Inflammatory macrophage (primary cell): Measurements from ENCODE around the gene RNF168.
"Not testable (repeated sequence)": the region's sequence is repeated elsewhere in the genome, so short reads cannot be mapped to it uniquely, and the experiment has no call there.

Experiments used
- DNase-seq, 2 donors: peaks; one replicate each; pipeline ENCODE4 v3.0.0-alpha.2; 2020 to 2022
- total RNA-seq, 18 experiments: gene quantifications; one replicate each; lab custom pipeline; 2026; ENCODE audit warnings: mixed read lengths in 6 of 18, inconsistent platforms in 2 of 18; lab: John Stamatoyannopoulos, UW

RNF168 gene, protein sequence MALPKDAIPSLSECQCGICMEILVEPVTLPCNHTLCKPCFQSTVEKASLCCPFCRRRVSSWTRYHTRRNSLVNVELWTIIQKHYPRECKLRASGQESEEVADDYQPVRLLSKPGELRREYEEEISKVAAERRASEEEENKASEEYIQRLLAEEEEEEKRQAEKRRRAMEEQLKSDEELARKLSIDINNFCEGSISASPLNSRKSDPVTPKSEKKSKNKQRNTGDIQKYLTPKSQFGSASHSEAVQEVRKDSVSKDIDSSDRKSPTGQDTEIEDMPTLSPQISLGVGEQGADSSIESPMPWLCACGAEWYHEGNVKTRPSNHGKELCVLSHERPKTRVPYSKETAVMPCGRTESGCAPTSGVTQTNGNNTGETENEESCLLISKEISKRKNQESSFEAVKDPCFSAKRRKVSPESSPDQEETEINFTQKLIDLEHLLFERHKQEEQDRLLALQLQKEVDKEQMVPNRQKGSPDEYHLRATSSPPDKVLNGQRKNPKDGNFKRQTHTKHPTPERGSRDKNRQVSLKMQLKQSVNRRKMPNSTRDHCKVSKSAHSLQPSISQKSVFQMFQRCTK
- total RNA-seq = 8.9 to 96.8 (median 51.0) reads per million in 18 experiments

DNA sequence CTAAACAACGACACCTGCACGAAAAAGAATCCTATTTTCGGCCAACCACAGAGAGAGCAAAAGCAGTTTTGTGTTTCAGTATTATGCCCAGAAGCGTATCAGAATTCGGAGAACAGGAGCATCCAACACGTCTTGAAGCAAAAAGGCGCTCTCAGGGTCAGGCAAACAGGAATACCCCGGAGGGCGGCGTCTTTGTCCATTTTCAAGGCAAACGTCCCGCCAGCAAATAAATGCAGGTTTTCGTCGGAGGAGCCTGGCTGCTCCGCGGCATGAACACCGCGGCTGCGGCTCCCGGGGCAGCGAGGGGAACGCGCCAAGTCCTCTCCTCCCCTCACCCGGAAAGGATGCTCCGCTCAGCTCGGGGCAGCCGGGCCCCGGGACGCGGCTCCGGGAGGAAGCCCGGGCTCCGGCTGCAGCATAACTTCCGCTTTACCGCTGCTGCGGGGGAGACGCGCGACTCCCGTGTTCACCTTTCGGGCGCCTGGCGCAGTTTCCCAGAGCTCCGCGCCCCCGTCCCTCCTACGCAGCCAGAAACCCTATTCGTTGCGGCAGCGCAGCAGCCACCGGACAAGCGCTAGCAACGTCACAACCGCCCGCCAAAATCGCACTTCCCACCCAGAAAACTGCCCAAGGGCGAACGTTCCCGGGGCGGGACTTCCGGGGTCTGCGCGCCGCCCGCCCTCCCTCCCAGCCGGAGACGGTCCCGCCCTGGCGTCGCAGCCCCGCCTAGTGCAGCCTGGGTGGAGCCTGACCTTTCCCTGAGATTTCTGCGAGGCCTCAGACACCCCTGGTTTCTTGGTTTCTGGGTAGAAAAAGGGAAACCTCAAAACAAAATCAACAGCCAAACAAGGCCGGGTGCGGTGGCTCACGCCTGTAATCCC lies at the start of gene RNF168:
Gene RNF168, minus strand, starts transcription at position 573 of the 881 bp plus-strand sequence. CDS start 595 bp downstream, outside the sequence.
- peak; percentile 97 to 99 for DNase-seq

DNA sequence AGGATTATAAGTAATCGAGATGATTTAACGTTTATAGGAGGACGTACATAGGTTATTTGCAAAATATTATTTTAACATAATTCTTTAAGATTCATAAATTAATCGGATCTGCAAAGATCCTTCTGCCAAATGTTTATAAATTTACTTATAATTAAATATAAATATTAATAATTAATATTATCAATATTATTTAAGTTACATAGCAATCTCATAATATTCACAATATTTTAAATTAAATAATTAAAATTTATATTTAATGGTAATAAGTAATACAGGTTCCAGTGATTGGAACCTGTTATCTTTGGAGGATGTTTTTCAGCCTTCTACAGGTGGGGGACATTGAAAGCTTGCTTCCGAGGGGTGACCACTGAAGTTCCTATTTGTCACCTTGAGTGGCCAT lies 48.7 kb upstream of the RNF168 start:
- no peak for DNase-seq

- DNase-seq = not testable (repeated sequence)
Measured at GRCh38 chr3:196550172-196550571, 46.6 kb upstream of the RNF168 start.

GRCh38 chr3:196549312-196549711 lies 45.7 kb upstream of the RNF168 start:
- not testable (repeated sequence) for DNase-seq

GRCh38 chr3:196547067-196547466 lies 43.5 kb upstream of the RNF168 start:
- no peak for DNase-seq

- DNase-seq = no peak
Measured at GRCh38 chr3:196546537-196546936, 43.0 kb upstream of the RNF168 start.

DNA sequence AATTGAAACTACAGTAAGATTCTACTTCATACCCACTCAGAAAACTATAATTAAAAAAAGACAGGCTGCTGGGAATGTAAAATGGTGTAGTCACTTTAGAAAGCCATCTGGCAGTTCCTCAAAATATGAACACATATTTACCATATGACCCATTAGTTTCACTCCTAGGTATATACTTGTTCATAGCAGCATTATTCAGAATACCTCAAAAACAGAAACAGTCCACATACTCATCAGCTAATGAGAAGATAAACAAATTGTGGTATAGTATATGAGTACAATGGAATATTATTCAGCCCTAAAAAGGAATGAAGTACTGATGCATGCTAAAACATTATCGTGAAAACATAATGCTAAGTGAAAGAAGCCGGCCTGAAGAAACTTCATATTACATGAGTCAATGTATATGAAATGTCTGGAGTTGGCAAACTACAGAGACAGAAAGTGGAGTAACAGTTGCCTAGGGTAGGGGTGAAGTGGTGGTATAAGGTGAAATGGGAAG lies 41.0 kb upstream of the RNF168 start:
- no peak for DNase-seq

- DNase-seq = no peak
Measured at GRCh38 chr3:196541684-196542445, 38.3 kb upstream of the RNF168 start.

- DNase-seq = peak; percentile 28 to 50
Measured at GRCh38 chr3:196537319-196537984, 33.9 kb upstream of the RNF168 start.

DNA sequence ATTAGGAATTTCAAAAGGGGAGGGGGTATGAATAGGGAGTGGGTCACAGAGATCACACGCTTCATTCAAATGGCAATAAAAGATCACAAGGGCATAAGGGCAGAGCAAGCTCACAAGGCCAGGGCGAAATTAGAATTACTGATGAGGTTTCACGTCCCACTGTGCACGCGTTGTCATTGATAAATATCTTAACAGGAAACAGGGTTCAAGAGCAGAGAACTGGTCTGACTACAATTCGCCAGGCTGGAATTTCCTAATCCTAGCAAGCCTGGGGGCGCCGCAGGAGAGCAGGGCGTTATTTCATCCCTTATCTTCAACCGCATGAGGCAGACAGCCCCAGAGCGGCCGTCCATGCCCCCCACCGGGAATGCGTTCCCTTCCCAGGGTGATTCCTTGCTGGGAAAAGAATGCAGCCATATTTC lies 29.7 kb upstream of the RNF168 start:
- no peak for DNase-seq

DNA sequence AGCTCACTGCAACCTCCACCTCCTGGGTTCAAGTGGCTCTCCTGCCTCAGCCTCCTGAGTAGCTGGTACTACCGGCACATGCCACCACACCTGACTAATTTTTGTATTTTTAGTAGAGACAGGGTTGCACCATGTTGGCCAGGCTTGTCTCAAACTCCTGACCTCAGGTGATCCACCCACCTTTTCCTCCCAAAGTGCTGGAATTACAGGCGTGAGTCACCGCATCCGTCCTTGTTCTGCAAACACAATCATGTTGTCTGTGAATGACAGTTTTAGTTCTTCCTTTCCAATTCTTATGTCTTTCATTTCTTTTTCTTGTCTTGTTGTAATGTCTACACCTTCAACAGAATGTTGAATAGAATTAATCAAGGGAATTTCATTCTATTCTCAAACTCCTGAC lies 27.9 kb upstream of the RNF168 start:
- peak; percentile 59 to 72 for DNase-seq

GRCh38 chr3:196528639-196529233 lies 25.2 kb upstream of the RNF168 start:
- peak; percentile 82 to 88 for DNase-seq

DNA sequence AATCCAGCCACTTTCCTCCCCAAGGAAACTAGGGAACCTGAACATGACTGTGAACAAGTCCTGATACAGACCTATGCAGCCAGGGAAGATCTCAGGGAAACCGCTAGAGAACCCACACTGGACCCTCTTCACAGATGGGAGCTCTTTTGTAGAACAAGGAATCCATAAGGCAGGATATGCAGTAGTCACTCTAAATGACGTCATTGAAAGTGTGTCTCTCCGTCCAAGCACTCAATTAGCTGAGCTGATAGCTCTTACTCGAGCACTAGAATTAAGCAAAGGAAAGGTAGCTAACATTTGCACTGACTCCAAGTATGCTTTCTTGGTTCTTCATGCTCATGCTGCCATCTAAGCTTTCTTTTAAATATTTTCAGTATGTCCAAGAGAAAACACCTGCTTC lies 21.6 kb upstream of the RNF168 start:
- DNase-seq = no peak

- peak in 1 of 2 donors; percentile 12 for DNase-seq
Measured at GRCh38 chr3:196524527-196524926, 21.0 kb upstream of the RNF168 start.

GRCh38 chr3:196523841-196524240 lies 20.3 kb upstream of the RNF168 start:
- DNase-seq = no peak

- not testable (repeated sequence) for DNase-seq
Measured at GRCh38 chr3:196521291-196521690, 17.7 kb upstream of the RNF168 start.

GRCh38 chr3:196519718-196520082 lies 16.1 kb upstream of the RNF168 start:
- DNase-seq = no peak

DNA sequence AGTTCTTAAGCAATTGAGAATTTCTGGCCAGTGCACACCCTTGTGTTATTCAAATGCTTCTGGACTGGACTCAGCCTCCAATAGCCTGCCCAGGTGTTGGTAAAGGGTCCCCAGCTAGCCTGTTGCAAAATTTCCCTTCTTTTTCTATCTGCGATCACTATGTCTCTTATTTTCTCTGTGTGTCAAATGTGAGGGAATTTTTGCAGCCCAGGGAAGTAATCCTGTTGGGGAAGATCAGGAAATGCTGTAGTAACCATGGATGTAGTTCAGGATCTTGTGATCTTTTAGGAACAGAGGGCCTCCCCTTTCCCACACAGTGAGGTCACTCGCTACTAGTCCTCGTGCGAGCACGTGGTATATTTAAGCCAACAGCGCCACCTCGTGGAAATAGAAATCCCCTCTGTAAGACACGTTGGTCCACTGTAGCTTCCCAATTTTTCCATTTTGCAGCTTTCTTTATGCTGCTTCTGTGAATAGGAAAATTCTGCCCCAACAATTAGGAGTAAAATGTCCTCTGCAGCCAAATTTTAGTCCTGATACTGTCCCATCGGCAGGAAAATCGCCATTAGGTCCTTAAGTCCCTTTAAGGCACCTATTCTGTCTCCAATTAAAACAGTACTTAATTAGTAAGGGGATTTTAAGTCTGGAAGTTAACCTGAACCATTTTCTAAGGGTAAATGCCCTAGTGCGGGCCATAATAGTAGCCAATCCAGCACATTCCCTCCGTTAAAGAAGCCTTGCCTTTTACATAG lies 15.6 kb upstream of the RNF168 start:
- DNase-seq = peak; percentile 91 to 95

DNA sequence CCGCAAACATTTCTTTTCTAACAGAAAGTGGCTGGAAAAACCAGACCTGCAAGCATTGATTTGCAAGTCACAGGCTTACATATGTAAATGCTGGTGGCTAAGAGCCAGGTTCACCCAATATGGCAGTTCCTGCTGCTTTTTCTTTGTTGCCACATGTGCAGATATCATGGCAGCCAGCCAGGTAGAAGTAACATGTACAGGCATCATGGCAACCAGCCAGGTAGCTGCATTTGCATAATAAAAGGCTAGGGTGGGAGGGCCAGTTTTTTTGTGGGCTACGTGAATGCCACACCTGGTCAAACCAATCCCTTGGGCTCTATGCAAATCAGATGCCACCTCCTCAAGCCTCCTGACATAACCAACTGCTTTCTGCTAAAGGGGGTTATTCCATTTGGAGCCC lies 14.4 kb upstream of the RNF168 start:
- no peak for DNase-seq

GRCh38 chr3:196517162-196517800 lies 13.7 kb upstream of the RNF168 start:
- no peak for DNase-seq
